Tibial nerve (tissue), 4 donors: ENCODE data around the gene LOXL1. TPM values are rescaled to one million over a fixed set of nuclear protein-coding genes. Genes with fewer than 3 reads are reported as not detected.
A peak's percentile ranks its signal among the peaks of the same experiment; 100 is the strongest.

Source experiments
- DNase-seq, 2 donors: peaks; one replicate each; pipeline ENCODE4 v3.0.0-alpha.2; 2019; ENCODE audit warnings: low spot score in 2 of 2
- H3K27ac ChIP-seq, 4 donors: fragments of 200-600 bp; sonication (generic) in 3 of 4; one replicate each; pipeline ENCODE4 v1.5.1; 2017 to 2019; ENCODE audit warnings: mild to moderate bottlenecking in 1 of 4
- H3K27me3 ChIP-seq, 2 donors: fragments of 200-600 bp; sonication (generic) in 1 of 2; one replicate each; pipeline versions ENCODE4 v1.5.1 to v1.6.0; 2017 to 2019
- H3K36me3 ChIP-seq, 3 donors: fragments of 200-600 bp; sonication (generic); one replicate each; pipeline ENCODE4 v1.5.1; 2018 to 2019
- H3K4me1 ChIP-seq, 4 donors: fragments of 200-600 bp; sonication (generic) in 3 of 4; one replicate each; pipeline ENCODE4 v1.5.1; 2017 to 2019
- H3K4me3 ChIP-seq, 4 donors: fragments of 200-600 bp; sonication (generic) in 3 of 4; one replicate each; pipeline ENCODE4 v1.5.1; 2017 to 2019; ENCODE audit warnings: mild to moderate bottlenecking in 1 of 4, moderate library complexity in 1 of 4
- H3K9me3 ChIP-seq, 4 donors: fragments of 200-600 bp; sonication (generic) in 3 of 4; one replicate each; pipeline ENCODE4 v1.5.1; 2017 to 2019
- EP300 ChIP-seq, 2 donors: sonication (generic); formaldehyde crosslinking; IDR thresholded peaks; one replicate each; pipeline ENCODE4 v1.6.1; 2017; ENCODE audit warnings: antibody characterized with exemption in 2 of 2, mild to moderate bottlenecking in 1 of 2
- POLR2A ChIP-seq, 2 donors: fragments of 450-650 bp; IDR thresholded peaks; one replicate each; pipeline ENCODE4 v1.6.1; 2017; ENCODE audit warnings: antibody characterized with exemption in 2 of 2, mild to moderate bottlenecking in 2 of 2, moderate library complexity in 2 of 2
- WGBS, 2 donors: methylation state at CpG; one replicate each; pipeline ENCODE4 v1.1.5; 2018; 5-methylcytosine and 5-hydroxymethylcytosine counted together
- total RNA-seq, 4 donors: library from RNA; depleted of rRNA; stranded (reverse); fragments of >200 nt; gene quantifications; one replicate each; pipeline ENCODE4 v1.1.0, GENCODE V29; 2016
- TF ChIP-seq, protein P1 (sequence below), 5 experiments: fragments of 200-600 bp in 3 of 5; fragments of 450-650 bp in 2 of 5; sonication (generic) in 3 of 5; IDR thresholded peaks; one replicate each; pipeline ENCODE4 v1.5.1; 2016 to 2019; ENCODE audit warnings: antibody characterized with exemption in 5 of 5, mild to moderate bottlenecking in 3 of 5, moderate library complexity in 2 of 5

Gene LOXL1
- total RNA-seq, 4 donors from 2014 or later: 21.6 to 29.1 (median 24.4) TPM

DNA sequence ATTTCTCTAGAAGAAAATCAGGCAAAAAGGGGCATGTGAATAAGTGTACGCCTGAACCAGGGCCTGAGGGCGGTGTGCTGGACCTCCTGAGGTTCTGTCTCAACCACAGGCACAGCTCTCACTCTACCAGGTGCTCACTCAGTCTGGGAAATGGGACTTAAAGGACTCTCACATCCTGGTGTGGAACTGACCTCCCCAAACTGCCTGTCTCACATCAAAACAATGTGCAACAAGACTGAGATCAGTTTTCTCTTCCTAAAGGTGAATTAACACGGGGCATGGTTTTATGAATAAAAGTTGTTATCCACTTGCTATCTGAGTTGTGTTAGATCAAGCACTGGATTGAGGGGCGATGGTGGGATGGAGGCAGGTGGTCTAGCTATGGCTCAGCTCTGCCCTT is 61.0 kb downstream of the LOXL1 start:
- peak overlapping the region in 3 of 4 donors; percentile 25 to 92 (median 92) for H3K27ac ChIP-seq
- peaks cover 0 to 48% (median 0%) of the 10 kb centered on the region in 3 donors for H3K36me3 ChIP-seq
- no peaks in the 10 kb centered on the region for H3K9me3 ChIP-seq
- no peaks in the 10 kb centered on the region for H3K27me3 ChIP-seq
- 87 to 89% methylated on average over 4 of the region's 4 CpGs for WGBS, 2 donors
- peaks cover 10 to 94% (median 63%) of the 10 kb centered on the region in 4 donors for H3K4me1 ChIP-seq
- no peak for DNase-seq
- no peak overlapping the region for H3K4me3 ChIP-seq
- no peak for TF ChIP-seq EP300 (IDR thresholded peaks at IDR 0.05)
- no peak for TF ChIP-seq POLR2A (IDR thresholded peaks at IDR 0.05)
- TF ChIP-seq, protein P1, sequence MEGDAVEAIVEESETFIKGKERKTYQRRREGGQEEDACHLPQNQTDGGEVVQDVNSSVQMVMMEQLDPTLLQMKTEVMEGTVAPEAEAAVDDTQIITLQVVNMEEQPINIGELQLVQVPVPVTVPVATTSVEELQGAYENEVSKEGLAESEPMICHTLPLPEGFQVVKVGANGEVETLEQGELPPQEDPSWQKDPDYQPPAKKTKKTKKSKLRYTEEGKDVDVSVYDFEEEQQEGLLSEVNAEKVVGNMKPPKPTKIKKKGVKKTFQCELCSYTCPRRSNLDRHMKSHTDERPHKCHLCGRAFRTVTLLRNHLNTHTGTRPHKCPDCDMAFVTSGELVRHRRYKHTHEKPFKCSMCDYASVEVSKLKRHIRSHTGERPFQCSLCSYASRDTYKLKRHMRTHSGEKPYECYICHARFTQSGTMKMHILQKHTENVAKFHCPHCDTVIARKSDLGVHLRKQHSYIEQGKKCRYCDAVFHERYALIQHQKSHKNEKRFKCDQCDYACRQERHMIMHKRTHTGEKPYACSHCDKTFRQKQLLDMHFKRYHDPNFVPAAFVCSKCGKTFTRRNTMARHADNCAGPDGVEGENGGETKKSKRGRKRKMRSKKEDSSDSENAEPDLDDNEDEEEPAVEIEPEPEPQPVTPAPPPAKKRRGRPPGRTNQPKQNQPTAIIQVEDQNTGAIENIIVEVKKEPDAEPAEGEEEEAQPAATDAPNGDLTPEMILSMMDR (IDR thresholded peaks at IDR 0.05): no peak

DNA sequence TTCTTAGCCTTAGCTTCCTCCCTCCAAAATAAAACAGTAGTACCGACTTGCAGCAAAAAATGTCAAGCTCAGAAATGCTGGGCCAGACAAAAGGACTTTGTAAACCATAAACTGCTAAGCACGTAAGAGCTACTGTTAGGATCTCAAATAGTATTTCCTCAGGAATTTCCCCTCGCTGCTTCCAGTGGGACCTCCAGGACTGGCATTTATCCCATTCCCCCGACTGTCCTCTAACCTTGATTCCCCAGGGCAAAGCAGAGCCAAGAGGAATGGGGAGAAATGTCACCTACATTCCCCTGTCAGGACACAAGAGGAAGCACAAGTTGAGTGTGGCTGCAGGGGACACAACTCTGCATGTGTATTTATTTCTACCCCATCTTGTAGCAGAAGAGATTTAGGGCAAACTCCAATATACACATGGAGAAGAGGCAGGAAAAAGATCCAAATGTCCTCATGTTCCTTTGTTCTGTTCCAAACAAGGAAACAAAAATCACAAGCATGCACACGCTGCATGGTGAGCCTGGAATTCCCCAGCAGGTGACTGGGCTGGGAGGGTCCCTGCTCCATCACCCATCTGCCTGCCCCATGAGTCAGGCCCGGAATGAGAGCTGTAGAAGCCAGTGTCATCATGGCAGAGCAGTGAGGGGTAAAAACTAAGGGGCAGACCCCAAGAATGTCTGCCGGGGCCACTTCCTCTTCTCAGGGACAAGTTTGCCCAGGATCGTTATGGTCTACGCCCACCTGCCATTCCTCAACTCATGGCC is 61.6 kb downstream of the LOXL1 start:
- H3K27me3 ChIP-seq: no peaks in the 10 kb centered on the region
- TF ChIP-seq, protein P1 (IDR thresholded peaks at IDR 0.05): no peak
- TF ChIP-seq POLR2A (IDR thresholded peaks at IDR 0.05) (no peak), EP300 (IDR thresholded peaks at IDR 0.05) (no peak)
- peaks cover 0 to 48% (median 0%) of the 10 kb centered on the region in 3 donors for H3K36me3 ChIP-seq
- H3K4me3 ChIP-seq: no peak overlapping the region
- no peak for DNase-seq
- no peaks in the 10 kb centered on the region for H3K9me3 ChIP-seq
- 55 to 56% methylated on average over 9 of the region's 9 CpGs for WGBS, 2 donors
- H3K4me1 ChIP-seq: peaks cover 10 to 94% (median 62%) of the 10 kb centered on the region in 4 donors
- H3K27ac ChIP-seq: peak overlapping the region in 3 of 4 donors; percentile 25 to 92 (median 92)

DNA sequence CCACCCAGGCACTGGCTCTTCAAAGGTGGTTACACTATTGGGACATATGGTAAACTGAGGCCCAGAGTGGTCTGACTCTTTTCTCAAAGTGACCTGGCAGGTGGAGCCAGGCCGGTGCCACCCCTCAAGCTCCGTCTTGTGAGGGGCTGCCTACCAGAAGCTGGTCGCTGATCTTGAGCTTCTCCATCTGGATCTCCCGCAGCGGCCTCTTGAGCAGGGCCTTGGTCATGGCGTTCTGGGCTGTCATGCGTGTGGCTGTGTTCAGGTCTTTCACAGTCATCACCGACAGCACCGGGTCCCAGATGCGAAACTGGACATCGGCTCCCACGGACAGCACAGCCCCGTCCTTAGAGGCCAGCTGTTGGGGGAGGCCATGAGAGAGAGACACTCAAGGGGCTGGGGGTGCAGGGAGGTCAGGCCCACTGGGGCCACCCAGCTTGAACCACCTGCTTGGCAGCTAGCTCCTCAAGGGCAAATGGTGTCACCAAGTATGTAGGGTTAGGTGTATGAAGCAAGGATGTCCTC is 62.2 kb downstream of the LOXL1 start:
- no peak for DNase-seq
- Histone ChIP-seq H3K27ac (peak overlapping the region in 2 of 4 donors; percentile 84 to 92), H3K4me1 (peaks cover 10 to 94% (median 60%) of the 10 kb centered on the region in 4 donors)

DNA sequence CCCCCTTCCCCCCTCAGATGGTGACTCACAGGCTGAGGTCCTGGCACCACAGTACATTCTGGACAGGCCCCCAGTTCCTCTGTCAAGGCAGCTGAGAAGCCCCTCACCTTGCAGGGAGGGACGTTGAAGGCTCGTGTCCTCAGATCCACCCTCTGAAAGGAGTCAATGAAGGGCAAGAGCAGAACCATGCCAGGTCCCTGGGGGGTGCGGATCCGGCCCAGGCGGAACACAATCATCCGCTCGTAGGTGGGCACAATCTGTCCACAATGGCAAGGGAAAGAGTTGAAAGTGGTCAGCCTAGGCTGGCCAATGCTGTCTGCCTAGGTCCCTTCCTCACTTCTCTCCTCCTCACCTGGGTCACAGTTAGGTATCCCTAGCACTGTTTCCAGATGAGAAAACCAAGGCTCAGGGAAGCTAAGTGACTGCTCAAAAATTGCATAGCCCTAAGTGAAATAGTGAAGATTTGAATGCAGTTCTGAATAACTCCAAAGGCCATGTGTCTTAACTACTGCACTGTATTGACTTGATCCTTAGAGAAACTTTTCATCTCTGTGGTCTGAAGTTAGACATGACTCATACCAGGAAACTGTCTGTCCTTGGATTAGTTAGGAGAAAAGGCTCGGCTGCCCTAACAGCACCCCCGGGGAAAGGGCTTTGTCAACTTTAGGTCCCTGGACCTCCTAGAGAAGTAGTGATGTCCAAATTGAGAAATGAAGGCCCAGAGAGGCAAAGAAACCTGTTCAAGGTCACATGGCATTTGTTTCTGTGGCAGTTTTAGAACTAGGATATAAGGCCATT is 62.9 kb downstream of the LOXL1 start:
- Histone ChIP-seq H3K4me1 (peaks cover 8 to 94% (median 59%) of the 10 kb centered on the region in 4 donors), H3K36me3 (peaks cover 0 to 39% (median 0%) of the 10 kb centered on the region in 3 donors), H3K4me3 (no peak overlapping the region), H3K9me3 (no peaks in the 10 kb centered on the region), H3K27ac (peak overlapping the region in 3 of 4 donors; percentile 17 to 92 (median 84)), H3K27me3 (no peaks in the 10 kb centered on the region)
- DNase-seq: no peak
- WGBS, 2 donors: 63 to 81% methylated on average over 8 to 9 of the region's 9 CpGs
- TF ChIP-seq EP300 (IDR thresholded peaks at IDR 0.05): no peak
- no peak for TF ChIP-seq POLR2A (IDR thresholded peaks at IDR 0.05)
- TF ChIP-seq, protein P1 (IDR thresholded peaks at IDR 0.05): no peak

More for the DNA sequence above, 62.2 kb downstream of the LOXL1 start:
- 94 to 96% methylated on average over 13 of the region's 13 CpGs for WGBS, 2 donors
- no peaks in the 10 kb centered on the region for H3K9me3 ChIP-seq
- H3K27me3 ChIP-seq: no peaks in the 10 kb centered on the region
- H3K36me3 ChIP-seq: peaks cover 0 to 46% (median 0%) of the 10 kb centered on the region in 3 donors
- no peak overlapping the region for H3K4me3 ChIP-seq
- TF ChIP-seq, protein P1 (IDR thresholded peaks at IDR 0.05): no peak
- TF ChIP-seq POLR2A (IDR thresholded peaks at IDR 0.05) (no peak), EP300 (IDR thresholded peaks at IDR 0.05) (no peak)
